Kasumi-1 (cell line): ENCODE measurements around the gene RHBDL1.

ENCODE experiments used
- DNase-seq, 2 experiments: peaks; one replicate each; lab custom pipeline; 2025; lab: John Stamatoyannopoulos, UW

The RHBDL1 gene

DNA sequence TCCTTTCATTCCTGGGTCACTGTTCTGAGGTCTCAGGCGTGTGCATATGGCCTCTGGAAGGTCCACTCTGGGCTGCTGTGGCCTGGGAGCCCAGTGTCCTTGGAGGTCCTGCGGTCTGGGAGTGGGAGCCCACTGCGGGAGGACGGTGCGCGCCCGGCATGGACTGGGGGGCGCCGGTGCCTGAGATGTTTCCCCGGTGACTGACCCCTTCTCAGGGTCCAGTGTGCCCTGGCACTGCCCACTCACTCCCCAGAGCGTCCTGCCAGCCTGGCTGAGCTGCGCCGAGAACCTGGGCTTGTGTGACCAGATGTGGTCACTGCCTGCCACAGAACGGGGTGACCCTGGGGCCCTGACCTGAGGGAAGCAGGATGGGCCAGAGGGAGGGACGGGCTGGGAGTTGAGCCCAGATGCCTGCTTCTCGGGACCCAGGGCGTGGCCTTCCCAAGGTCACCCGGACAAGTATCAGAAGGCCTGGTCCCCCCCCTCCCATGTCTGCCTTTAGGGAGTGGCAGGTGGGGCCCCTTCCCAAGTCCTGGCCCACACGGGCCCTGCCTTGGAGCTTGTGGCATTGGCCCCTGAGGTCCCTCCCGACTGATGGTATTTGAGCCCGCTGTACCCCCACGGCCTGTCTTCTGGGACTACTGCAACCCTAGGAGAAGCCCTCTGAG lies 1.1 kb upstream of the RHBDL1 start:
- no peak for DNase-seq

DNA sequence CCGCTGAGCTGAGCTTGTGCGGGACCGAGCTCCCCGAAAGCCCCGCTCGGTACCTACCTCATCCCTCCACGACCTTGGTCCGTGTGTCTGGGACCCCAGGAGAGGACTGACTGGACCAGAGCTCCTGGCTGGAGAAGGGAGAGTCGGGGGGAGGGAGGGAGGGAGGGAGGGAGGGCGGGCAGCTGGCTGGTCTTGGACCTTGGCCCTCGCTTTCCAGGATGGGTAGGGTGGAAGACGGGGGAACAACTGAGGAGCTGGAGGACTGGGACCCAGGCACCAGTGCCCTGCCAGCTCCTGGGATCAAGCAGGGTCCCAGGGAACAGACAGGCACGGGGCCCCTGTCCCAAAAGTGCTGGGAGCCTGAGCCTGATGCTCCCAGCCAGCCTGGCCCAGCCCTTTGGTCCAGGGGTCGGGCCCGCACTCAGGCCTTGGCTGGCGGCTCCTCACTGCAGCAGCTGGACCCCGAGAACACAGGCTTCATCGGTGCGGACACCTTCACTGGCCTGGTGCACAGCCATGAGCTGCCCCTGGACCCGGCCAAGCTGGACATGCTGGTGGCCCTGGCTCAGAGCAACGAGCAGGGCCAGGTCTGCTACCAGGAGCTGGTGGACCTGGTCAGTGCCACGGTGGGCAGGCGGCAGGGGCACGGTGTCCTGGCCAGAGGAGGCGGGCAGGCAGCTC lies 553 bp downstream of the RHBDL1 start:
- no peak for DNase-seq

- DNase-seq, result no peak
Measured at GRCh38 chr16:676565-676902, 1.1 kb downstream of the RHBDL1 start.

GRCh38 chr16:676913-677312 lies 1.4 kb downstream of the RHBDL1 start:
- no peak for DNase-seq

- no peak for DNase-seq
Measured at GRCh38 chr16:677316-678190, 2.1 kb downstream of the RHBDL1 start.

DNA sequence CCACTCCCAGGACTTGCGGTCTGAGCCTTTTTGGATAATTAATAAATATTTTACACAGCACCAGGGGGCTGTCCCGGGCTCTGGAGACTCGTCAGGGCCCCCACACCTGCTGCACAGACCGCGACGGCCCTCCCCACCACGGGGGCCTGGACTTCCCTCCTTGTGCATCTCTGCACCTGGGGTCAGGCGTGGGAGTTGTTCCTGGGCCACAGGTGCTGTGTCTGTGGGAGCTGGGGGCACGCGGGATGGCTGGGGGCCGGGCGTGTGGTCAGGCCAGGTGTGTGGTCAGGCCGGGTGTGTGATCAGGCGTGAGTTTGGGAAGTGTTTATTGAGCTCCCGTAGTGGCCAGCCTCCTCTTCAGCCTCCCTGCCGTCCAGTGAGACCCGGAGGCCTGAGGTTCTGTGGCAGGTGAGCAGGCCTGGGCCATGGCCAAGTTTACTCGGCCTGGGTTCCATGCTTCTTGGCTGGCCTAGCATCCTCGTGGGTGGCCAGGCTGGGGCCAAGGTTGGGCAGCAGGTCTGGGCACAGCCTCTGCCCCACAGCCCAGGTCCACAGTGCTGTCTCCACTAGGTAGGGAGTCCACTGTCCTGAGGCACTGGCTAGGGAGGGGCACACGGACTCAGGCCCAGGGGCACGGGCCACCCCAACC lies 2.9 kb downstream of the RHBDL1 start:
- DNase-seq, result no peak

DNA sequence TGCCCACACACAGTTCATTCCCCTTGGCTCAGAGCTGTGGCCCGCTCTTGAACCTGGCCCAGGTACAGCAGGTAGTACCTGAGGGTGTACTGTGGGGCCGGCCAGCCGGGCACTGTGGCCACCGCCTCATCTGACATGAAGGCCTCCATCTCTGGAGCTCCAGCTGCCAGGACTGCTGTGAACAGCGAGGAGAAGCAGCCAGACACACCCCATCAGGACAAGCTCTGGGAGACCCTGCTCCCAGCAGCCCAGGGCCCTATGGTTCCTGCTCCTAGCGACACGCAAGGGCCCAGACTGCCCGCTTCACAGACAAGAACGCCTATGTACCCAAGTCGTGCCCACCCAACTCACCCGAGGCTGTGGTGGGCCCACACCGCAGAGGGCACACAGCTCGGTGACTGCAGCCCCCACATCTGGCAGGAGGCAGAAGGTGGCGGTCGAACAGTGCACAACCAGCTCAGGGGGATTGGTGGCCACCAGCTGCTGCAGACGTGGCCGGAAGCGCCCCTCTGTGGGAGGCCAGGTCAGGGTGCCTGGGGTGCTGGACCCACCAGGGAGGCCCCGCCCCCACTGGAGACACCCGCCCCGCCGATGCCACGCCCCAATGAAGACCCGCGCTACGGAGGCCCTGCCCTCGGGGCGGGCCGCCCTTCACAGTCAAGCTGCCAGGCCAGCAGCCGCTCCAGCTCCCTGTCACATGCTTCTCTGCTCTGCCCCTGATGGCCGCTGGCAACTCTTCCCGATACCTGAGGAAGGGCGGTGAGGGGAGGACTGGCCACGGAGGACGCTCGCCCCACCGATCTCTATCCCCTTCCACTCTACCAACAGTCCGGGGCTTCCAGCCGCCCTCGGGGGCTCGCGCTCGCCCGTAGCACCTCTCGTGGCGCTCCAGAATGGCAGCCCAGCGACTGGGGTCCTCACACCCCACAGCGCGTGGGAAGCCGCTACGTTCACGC lies 3.7 kb downstream of the RHBDL1 start:
- peak; percentile 26 to 28 for DNase-seq

DNA sequence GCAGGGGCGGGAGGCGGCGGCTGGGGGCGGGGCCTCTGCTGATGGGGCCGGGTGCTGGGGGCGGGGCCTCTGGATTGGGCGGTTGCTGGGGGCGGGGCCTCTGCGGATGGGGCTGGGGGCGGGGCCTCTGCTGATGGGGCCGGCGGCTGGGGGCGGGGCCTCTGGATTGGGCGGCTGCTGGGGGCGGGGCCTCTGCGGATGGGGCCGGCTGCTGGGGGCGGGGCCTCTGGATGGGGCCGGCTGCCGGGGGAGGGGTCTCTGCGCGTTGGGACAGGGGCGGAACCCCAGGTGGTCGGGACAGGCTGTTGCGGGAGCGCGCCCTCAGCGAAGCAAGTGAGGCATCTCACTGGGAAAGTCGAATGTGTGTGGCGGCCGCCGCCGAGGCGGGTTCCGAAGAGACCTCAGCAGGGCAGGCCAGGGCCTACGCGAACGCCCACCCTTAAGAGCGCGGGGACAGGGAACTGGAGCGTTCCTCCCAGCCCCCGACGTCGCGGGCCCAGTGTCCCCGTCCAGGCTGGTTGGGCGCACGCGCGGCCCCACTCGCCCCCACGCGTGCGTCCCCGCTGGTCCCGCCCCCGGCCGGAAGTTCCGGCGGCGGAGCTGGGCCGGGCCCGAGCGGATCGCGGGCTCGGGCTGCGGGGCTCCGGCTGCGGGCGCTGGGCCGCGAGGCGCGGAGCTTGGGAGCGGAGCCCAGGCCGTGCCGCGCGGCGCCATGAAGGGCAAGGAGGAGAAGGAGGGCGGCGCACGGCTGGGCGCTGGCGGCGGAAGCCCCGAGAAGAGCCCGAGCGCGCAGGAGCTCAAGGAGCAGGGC lies 4.5 kb downstream of the RHBDL1 start, which contains the start of gene STUB1:
TSS of gene STUB1 (plus strand) at position 597 of the 811 bp plus-strand sequence. CDS start at position 713, 116 bp downstream.
- peak; percentile 45 to 56 for DNase-seq

- no peak for DNase-seq
Measured at GRCh38 chr16:680625-680945, 5.1 kb downstream of the RHBDL1 start.

- DNase-seq, result peak in 1 of 2 experiments; percentile 3
Measured at GRCh38 chr16:680967-681745, 5.7 kb downstream of the RHBDL1 start.

DNA sequence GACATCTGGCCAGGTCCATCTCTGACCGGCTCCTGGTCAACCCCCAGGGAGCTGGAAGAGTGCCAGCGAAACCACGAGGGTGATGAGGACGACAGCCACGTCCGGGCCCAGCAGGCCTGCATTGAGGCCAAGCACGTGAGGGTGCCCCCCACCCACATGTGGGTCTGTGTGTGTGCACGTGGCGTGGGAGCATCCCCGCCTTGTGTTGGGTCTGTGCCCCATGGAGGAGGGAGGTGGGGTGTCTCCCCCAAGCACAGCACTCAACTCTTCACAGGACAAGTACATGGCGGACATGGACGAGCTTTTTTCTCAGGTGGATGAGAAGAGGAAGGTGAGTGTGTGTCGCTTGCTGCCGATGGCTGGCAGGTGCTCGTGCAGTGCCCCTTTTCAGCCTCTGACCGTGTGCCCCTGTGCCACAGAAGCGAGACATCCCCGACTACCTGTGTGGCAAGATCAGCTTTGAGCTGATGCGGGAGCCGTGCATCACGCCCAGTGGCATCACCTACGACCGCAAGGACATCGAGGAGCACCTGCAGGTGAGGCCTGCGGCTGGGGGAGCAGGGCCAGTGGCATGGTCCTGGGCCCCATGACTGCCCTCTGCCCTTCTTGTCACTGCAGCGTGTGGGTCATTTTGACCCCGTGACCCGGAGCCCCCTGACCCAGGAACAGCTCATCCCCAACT lies 6.4 kb downstream of the RHBDL1 start:
- DNase-seq, result no peak

DNA sequence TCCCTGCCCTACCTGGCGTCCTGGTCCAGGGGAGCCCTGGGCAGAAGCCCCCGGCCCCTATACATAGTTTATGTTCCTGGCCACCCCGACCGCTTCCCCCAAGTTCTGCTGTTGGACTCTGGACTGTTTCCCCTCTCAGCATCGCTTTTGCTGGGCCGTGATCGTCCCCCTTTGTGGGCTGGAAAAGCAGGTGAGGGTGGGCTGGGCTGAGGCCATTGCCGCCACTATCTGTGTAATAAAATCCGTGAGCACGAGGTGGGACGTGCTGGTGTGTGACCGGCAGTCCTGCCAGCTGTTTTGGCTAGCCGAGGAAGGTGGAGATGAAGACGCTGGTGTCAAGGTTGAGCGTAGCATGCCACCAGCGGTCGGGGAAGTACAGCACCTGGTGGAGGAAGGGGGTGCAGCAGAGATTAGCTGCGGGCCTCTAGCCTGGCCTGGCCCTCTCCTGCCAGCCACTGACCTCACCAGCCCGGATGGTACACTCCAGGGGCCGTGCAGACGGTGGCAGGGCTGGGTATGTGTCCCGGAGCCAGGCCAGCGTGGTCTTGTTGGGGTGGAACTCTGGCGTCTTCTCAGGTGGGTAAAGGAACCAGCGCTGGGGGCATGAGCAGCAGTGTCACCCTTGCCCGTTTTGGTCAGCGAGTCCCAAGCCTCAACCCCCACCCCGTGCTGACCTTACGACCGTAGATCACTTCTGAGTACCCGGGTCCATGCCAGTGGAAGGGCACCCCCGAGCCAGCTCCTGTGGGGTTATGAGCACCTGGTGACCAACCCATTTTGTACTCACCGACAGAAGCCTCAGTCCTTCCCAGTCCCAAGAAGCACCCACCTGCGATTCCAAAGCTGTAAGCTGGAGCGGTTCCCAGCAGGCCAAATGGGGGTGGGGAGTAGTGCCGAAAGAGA lies 7.3 kb downstream of the RHBDL1 start:
- no peak for DNase-seq

GRCh38 chr16:683396-684070 lies 8.1 kb downstream of the RHBDL1 start:
- DNase-seq, result no peak

DNA sequence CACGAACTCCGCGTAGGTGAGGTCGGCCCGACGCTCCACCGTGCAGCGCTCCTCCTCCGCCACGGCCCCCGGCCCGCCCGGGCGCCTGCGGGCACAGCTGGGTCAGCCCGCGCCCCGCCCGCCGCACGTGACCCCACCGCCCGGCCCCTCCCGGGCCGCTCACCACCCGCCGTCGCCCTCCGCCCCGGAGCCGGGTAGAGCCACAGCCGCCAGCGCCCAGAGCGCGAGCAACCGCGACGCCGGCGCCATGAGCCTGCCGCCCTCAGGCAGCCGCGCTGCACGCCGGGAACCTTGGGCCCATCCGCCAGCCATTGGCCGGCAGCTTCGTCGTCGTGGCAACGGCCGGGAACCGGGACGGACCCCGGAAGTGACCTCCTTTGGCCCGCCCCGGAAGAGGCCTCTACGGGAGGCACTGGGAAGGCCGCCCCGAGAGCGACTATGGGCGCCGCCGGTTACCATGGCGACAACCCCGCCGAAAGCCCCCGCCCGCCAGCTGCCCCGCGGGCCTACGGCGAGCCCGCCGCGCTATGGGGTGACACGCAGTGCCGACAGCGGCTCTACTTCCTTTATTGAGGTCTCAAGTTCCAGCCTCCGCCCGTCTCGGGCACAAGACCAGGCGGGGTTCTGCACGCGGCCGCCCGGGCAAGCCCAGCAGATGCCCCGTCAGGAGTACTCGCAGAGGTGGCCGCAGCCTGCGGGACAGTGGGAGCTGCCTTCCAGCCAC lies 8.8 kb downstream of the RHBDL1 start, which contains the start of gene JMJD8:
TSS of gene JMJD8 (minus strand) at position 264 of the 724 bp plus-strand sequence. CDS start at position 249, 15 bp downstream.
- DNase-seq, result peak; percentile 64 to 65

DNA sequence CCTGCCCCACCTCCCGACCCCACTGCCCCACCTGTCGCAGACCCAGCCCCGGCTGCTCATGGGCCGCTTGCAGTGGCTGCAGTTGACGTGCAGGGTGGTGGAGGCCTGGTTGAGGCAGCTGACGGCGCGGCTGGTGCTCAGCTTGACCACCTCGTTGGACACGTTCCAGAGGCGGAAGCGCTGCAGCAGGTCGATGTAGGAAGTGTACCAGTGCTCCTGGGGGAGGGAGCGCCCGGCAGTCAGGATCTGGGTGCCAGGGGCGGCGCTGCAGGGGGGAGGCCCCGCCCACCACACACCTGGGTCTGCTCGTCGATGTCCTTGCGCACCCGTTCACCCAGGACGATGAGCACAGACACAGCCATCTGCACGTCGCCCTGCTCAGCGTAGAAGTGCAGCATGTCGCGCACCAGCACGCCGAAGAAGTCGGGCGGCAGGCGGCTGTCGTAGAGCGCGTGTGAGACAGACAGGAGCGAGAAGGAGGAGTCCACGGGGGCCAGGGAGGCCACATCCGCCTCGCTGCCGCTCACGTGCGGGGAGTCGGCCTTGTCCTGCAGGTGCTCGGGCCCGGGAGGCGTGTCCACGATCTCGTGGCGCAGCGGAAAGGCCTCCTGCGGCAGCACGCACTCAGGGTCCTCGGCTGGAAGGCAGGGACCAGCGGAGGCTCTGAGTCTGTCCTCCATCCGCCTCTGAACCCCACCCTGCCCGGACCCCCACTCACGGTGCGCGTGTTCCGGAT lies 9.7 kb downstream of the RHBDL1 start:
- no peak for DNase-seq

GRCh38 chr16:685967-686366 lies 10.5 kb downstream of the RHBDL1 start:
- no peak for DNase-seq
